Measurements from ENCODE around the gene SLC38A10.
A peak's percentile ranks its signal among the peaks of the same experiment; 100 is the strongest.

Gene SLC38A10

GRCh38 chr17:81295031-81295675, at the start of gene SLC38A10:
SLC38A10 (minus strand) TSS chr17:81295307; CDS start chr17:81294921, 386 bp downstream.
- Histone ChIP-seq H3K9ac (ENCODE audit: low read length) (peak within 1 kb of the TSS; percentile 61), H3K27ac (ENCODE audit: low read length) (no peak within 1 kb of the TSS), H3K36me3 (ENCODE audit: control insufficient read depth, low read depth, low read length) (no peaks in the 10 kb centered on the region), H3K27me3 (ENCODE audit: control insufficient read depth, insufficient read depth, low read length) (no peaks in the 10 kb centered on the region), H3K4me3 (ENCODE audit: low read length) (peak within 1 kb of the TSS; percentile 82), H3K9me3 (ENCODE audit: control insufficient read depth, low read depth, low read length) (no peaks in the 10 kb centered on the region), H3K4me1 (ENCODE audit: control insufficient read depth, low read depth, low read length) (peaks cover 5% of the 10 kb centered on the region)

DNA sequence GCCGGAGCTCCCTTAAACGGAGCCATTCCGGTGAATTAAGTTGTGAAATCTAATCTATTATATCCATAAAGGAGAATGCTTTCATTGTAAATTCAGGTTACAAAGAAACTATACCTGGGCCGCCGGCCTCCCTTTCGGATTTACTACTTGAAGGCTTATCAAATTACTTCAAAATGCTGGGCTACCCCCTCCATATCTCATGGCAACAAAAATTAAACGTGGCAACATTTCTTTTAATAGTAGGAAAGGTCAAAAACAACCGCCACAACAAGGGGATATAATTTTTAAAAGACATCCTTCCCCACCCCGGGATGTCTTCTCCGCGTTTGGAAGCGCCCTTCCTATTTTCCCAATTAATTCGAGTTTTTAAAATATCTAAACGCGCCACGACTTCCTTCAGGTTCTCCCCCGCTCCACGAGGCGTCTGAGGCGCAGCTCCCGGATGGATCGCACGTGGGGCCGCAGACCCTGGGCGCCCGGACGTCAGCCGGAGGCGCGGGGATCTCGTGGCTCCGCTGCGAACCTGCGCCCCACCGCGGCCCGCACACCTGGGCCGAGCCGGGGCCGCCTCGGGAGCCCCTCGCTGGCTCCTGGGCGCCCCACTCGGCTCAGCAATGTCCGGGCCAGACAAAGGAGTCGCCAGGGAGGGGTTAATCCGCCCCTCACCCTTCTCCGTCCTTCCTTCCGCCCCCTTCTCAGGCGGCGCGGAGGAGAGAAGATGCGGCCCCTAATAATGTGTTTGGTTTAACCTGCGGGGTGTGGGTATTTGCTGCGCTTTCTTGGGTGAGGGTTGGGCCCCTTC, 47.4 kb upstream of the SLC38A10 start:
- H3K36me3 ChIP-seq (ENCODE audit: control insufficient read depth, low read depth, low read length), result no peaks in the 10 kb centered on the region
- H3K9ac ChIP-seq (ENCODE audit: low read length), result peak overlapping the region; percentile 80
- peaks cover 3% of the 10 kb centered on the region for H3K9me3 ChIP-seq (ENCODE audit: control insufficient read depth, low read depth, low read length)
- H3K4me1 ChIP-seq (ENCODE audit: control insufficient read depth, low read depth, low read length), result peaks cover 38% of the 10 kb centered on the region
- no peak overlapping the region for H3K27ac ChIP-seq (ENCODE audit: low read length)
- peaks cover 83% of the 10 kb centered on the region for H3K27me3 ChIP-seq (ENCODE audit: control insufficient read depth, insufficient read depth, low read length)
- H3K4me3 ChIP-seq (ENCODE audit: low read length), result peak overlapping the region; percentile 66

GRCh38 chr17:81341516-81342268, 46.6 kb upstream of the SLC38A10 start:
- peaks cover 75% of the 10 kb centered on the region for H3K27me3 ChIP-seq (ENCODE audit: control insufficient read depth, insufficient read depth, low read length)
- H3K27ac ChIP-seq (ENCODE audit: low read length), result no peak overlapping the region
- H3K9ac ChIP-seq (ENCODE audit: low read length), result peak overlapping the region; percentile 80
- peak overlapping the region; percentile 66 for H3K4me3 ChIP-seq (ENCODE audit: low read length)
- H3K9me3 ChIP-seq (ENCODE audit: control insufficient read depth, low read depth, low read length), result no peaks in the 10 kb centered on the region
- H3K36me3 ChIP-seq (ENCODE audit: control insufficient read depth, low read depth, low read length), result no peaks in the 10 kb centered on the region
- H3K4me1 ChIP-seq (ENCODE audit: control insufficient read depth, low read depth, low read length), result peaks cover 38% of the 10 kb centered on the region

GRCh38 chr17:81340607-81341515, 45.8 kb upstream of the SLC38A10 start:
- Histone ChIP-seq H3K27ac (ENCODE audit: low read length) (no peak overlapping the region), H3K36me3 (ENCODE audit: control insufficient read depth, low read depth, low read length) (no peaks in the 10 kb centered on the region), H3K27me3 (ENCODE audit: control insufficient read depth, insufficient read depth, low read length) (peaks cover 70% of the 10 kb centered on the region), H3K9me3 (ENCODE audit: control insufficient read depth, low read depth, low read length) (no peaks in the 10 kb centered on the region), H3K4me3 (ENCODE audit: low read length) (peak overlapping the region; percentile 66), H3K9ac (ENCODE audit: low read length) (no peak overlapping the region), H3K4me1 (ENCODE audit: control insufficient read depth, low read depth, low read length) (peaks cover 38% of the 10 kb centered on the region)

DNA sequence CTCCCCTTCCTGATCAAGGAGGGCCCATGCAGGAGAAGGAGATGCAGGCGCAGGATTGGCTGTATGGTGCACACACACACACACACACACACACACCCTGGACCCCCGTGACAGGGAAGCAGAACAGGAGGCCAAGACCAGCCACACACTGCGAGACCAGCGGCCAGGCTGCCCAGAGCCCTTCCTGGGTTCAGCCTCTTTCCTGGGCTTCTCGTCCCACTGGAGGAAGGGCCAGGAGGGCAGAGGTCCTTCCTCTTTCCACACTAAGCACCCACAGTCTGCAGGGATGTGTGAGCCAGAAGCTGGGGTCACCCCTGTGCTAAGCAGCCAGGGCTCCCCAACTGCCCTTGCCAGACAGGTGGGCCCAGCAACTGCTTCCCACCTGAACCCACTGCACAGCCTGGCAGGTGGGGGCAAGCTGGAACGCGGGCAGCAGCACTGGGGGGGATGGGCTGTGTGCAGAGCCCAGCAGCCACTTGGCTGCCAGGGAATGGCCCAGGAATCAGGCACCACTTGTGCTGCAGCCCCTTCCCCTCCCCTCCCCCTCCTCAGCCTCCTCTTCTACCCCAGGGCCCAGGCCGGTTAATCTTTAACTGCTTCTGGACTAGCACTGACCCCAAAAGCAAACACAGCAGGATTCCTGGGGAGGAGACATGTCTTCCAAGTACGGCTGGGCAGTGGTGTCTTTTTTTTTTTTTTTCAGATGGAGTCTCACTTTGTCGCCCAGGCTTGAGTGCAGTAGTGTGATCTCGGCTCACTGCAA, 44.6 kb upstream of the SLC38A10 start:
- Histone ChIP-seq H3K27ac (ENCODE audit: low read length) (no peak overlapping the region), H3K27me3 (ENCODE audit: control insufficient read depth, insufficient read depth, low read length) (peaks cover 62% of the 10 kb centered on the region), H3K4me1 (ENCODE audit: control insufficient read depth, low read depth, low read length) (peaks cover 38% of the 10 kb centered on the region), H3K9ac (ENCODE audit: low read length) (no peak overlapping the region), H3K4me3 (ENCODE audit: low read length) (no peak overlapping the region), H3K36me3 (ENCODE audit: control insufficient read depth, low read depth, low read length) (no peaks in the 10 kb centered on the region), H3K9me3 (ENCODE audit: control insufficient read depth, low read depth, low read length) (no peaks in the 10 kb centered on the region)

DNA sequence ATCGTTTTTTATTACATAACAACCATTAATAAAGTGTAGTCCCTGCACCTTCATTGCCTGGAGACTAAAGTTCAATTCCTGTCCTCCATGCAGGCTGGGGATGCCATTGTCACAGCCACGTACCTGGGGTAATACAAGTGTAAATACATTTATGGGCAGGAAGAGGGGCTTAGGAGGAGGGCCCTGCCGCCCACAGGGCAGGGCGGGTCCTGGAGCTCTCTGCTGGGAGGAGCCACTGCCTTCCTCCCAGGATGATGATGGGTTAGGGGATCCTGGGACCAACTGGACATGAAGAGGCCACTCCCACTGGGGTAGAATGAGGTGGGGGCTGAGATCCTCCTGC, 44.1 kb upstream of the SLC38A10 start:
- H3K27me3 ChIP-seq (ENCODE audit: control insufficient read depth, insufficient read depth, low read length), result peaks cover 56% of the 10 kb centered on the region
- H3K4me3 ChIP-seq (ENCODE audit: low read length), result no peak overlapping the region
- H3K9me3 ChIP-seq (ENCODE audit: control insufficient read depth, low read depth, low read length), result no peaks in the 10 kb centered on the region

DNA sequence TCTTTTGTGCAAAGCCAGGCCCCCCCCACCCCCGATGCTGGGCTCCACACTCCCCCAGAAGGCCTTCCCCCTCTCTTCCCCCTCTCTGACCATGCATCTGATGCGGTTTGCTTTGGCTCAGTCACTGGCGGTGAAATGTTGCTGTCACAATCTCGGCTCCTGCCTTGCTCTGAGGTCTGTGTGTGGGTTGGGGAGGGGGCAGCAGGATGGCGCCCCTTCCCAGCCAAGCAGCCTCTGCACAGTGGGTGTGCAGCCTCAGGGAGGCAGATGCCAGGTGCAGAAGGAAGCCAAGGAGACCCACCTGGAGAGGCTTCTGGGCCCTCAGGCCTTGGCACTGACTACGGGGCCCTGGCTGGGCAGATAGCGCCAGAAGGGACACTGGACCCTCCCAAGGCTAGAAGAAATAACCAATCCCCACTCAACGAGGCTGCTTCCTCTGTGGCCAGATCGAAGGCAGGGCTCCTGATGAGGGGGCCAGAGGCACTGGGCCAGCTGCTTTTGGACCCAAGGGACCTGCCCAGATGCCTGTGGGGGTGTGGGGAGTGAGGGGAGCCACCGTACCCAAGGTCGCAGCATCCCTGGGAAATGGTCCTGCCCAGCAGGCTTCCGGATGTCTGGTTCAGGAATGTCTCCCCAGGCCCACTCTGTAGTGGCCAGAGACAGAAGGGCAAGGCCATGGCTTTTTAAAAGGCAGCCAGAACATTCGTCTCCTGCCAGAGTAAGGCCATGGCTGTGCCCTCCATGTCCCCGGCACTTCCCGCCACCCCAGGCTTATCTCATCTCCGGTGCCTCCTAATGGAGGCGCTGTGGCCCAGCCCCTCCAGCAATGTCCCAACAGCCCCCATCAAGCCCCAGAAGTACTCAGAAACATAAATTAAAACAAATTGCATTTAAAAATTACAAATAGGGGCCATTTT, 43.4 kb upstream of the SLC38A10 start:
- Histone ChIP-seq H3K9me3 (ENCODE audit: control insufficient read depth, low read depth, low read length) (no peaks in the 10 kb centered on the region), H3K27me3 (ENCODE audit: control insufficient read depth, insufficient read depth, low read length) (peaks cover 50% of the 10 kb centered on the region), H3K27ac (ENCODE audit: low read length) (no peak overlapping the region), H3K4me1 (ENCODE audit: control insufficient read depth, low read depth, low read length) (peaks cover 28% of the 10 kb centered on the region), H3K4me3 (ENCODE audit: low read length) (no peak overlapping the region), H3K9ac (ENCODE audit: low read length) (no peak overlapping the region), H3K36me3 (ENCODE audit: control insufficient read depth, low read depth, low read length) (no peaks in the 10 kb centered on the region)

More for the DNA sequence above, 44.1 kb upstream of the SLC38A10 start:
- Histone ChIP-seq H3K27ac (ENCODE audit: low read length) (no peak overlapping the region), H3K9ac (ENCODE audit: low read length) (no peak overlapping the region), H3K4me1 (ENCODE audit: control insufficient read depth, low read depth, low read length) (peaks cover 33% of the 10 kb centered on the region), H3K36me3 (ENCODE audit: control insufficient read depth, low read depth, low read length) (no peaks in the 10 kb centered on the region)

- H3K4me1 ChIP-seq (ENCODE audit: control insufficient read depth, low read depth, low read length), result peaks cover 20% of the 10 kb centered on the region
Observed at GRCh38 chr17:81337476-81337879, 42.4 kb upstream of the SLC38A10 start.

DNA sequence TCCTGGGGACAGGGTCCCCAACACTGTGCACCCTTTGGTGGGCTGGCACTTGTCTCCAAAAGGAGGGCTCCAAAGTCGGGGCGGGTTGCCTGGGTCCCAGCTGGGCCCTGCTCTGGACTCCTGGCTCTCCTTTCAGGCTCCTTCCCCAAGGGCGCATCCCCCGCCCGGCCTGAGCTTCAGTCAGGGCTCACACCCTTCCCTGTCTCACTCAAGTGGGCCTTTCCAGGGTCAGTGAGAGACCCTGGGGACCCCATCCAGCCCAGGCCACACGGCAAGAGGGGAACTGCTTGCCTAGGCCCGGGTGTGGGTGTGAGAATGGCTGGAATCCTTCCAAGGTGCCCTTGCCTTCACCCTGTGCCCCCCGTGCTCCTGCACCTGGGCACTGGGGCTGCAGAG, 41.8 kb upstream of the SLC38A10 start:
- no peaks in the 10 kb centered on the region for H3K9me3 ChIP-seq (ENCODE audit: control insufficient read depth, low read depth, low read length)
- H3K36me3 ChIP-seq (ENCODE audit: control insufficient read depth, low read depth, low read length), result no peaks in the 10 kb centered on the region
- H3K27me3 ChIP-seq (ENCODE audit: control insufficient read depth, insufficient read depth, low read length), result peaks cover 34% of the 10 kb centered on the region
- H3K4me3 ChIP-seq (ENCODE audit: low read length), result no peak overlapping the region
- H3K4me1 ChIP-seq (ENCODE audit: control insufficient read depth, low read depth, low read length), result peaks cover 15% of the 10 kb centered on the region
- H3K9ac ChIP-seq (ENCODE audit: low read length), result no peak overlapping the region
- H3K27ac ChIP-seq (ENCODE audit: low read length), result no peak overlapping the region

More at GRCh38 chr17:81337476-81337879, 42.4 kb upstream of the SLC38A10 start:
- Histone ChIP-seq H3K4me3 (ENCODE audit: low read length) (no peak overlapping the region), H3K9ac (ENCODE audit: low read length) (no peak overlapping the region), H3K27me3 (ENCODE audit: control insufficient read depth, insufficient read depth, low read length) (peaks cover 40% of the 10 kb centered on the region), H3K9me3 (ENCODE audit: control insufficient read depth, low read depth, low read length) (no peaks in the 10 kb centered on the region), H3K27ac (ENCODE audit: low read length) (no peak overlapping the region), H3K36me3 (ENCODE audit: control insufficient read depth, low read depth, low read length) (no peaks in the 10 kb centered on the region)

All from iPS-18a (cell line).